Peyer's patch (tissue), 4 donors: ENCODE data around the gene EBF4. TPM values are rescaled to one million over a fixed set of nuclear protein-coding genes. Genes with fewer than 3 reads are reported as not detected.

ENCODE experiments used
- DNase-seq, 3 donors: peaks; one replicate each; pipeline ENCODE4 v3.0.0-alpha.2; 2017 to 2019
- H3K27ac ChIP-seq, 4 donors: fragments of 200-600 bp; sonication (generic); one replicate each; pipeline ENCODE4 v1.5.1; 2016 to 2019
- H3K27me3 ChIP-seq, 2 donors: fragments of 200-600 bp; sonication (generic); one replicate each; pipeline ENCODE4 v1.5.1; 2019
- H3K36me3 ChIP-seq, 3 donors: fragments of 200-600 bp; sonication (generic); one replicate each; pipeline ENCODE4 v1.5.1; 2016 to 2019
- H3K4me1 ChIP-seq, 4 donors: fragments of 200-600 bp; sonication (generic); one replicate each; pipeline ENCODE4 v1.5.1; 2016 to 2019
- H3K4me3 ChIP-seq, 4 donors: fragments of 200-600 bp; sonication (generic); 1 replicate in 3 of 4; 2 replicates in 1 of 4; pipeline ENCODE4 v1.5.1; 2016 to 2019; ENCODE audit warnings: mild to moderate bottlenecking in 1 of 4
- H3K9me3 ChIP-seq, 4 donors: fragments of 200-600 bp; sonication (generic); one replicate each; pipeline ENCODE4 v1.5.1; 2016 to 2019; ENCODE audit warnings: mild to moderate bottlenecking in 1 of 4
- CTCF ChIP-seq, 6 experiments: fragments of 450-650 bp in 4 of 6; fragments of 200-600 bp in 2 of 6; sonication (generic) in 1 of 6; IDR thresholded peaks; one replicate each; pipeline ENCODE4 v1.5.1; 2017 to 2019; ENCODE audit warnings: antibody characterized with exemption in 6 of 6, mild to moderate bottlenecking in 3 of 6, moderate library complexity in 1 of 6
- POLR2A ChIP-seq, 2 donors: fragments of 450-650 bp; IDR thresholded peaks; one replicate each; pipeline ENCODE4 v1.5.1; 2017; ENCODE audit warnings: antibody characterized with exemption in 2 of 2, mild to moderate bottlenecking in 2 of 2, moderate library complexity in 2 of 2
- total RNA-seq, 4 donors: library from RNA; depleted of rRNA; stranded (reverse); fragments of >200 nt; gene quantifications; one replicate each; pipeline ENCODE4 v1.1.0, GENCODE V29; 2016

EBF4 gene
- total RNA-seq, 4 donors from 2014 or later: 1.4 to 17.3 (median 5.1) TPM

GRCh38 chr20:2747676-2748235 is 55.2 kb downstream of the EBF4 start:
- H3K4me1 ChIP-seq: peaks cover 3 to 35% (median 17%) of the 10 kb centered on the region in 4 donors
- no peaks in the 10 kb centered on the region for H3K27me3 ChIP-seq
- no peak for DNase-seq
- H3K4me3 ChIP-seq: no peak overlapping the region
- no peaks in the 10 kb centered on the region for H3K9me3 ChIP-seq
- H3K27ac ChIP-seq: no peak overlapping the region
- H3K36me3 ChIP-seq: no peaks in the 10 kb centered on the region
- TF ChIP-seq CTCF (IDR thresholded peaks at IDR 0.05): no peak
- no peak for TF ChIP-seq POLR2A (IDR thresholded peaks at IDR 0.05)

GRCh38 chr20:2748551-2749342 is 56.2 kb downstream of the EBF4 start:
- Histone ChIP-seq H3K36me3 (no peaks in the 10 kb centered on the region), H3K9me3 (no peaks in the 10 kb centered on the region), H3K27ac (no peak overlapping the region), H3K4me3 (no peak overlapping the region), H3K27me3 (no peaks in the 10 kb centered on the region), H3K4me1 (peaks cover 3 to 38% (median 18%) of the 10 kb centered on the region in 4 donors)
- TF ChIP-seq CTCF (IDR thresholded peaks at IDR 0.05) (no peak), POLR2A (IDR thresholded peaks at IDR 0.05) (no peak)
- no peak for DNase-seq

GRCh38 chr20:2749343-2749950 is 56.9 kb downstream of the EBF4 start:
- Histone ChIP-seq H3K9me3 (no peaks in the 10 kb centered on the region), H3K27me3 (no peaks in the 10 kb centered on the region), H3K4me1 (peaks cover 3 to 38% (median 18%) of the 10 kb centered on the region in 4 donors), H3K36me3 (no peaks in the 10 kb centered on the region), H3K27ac (no peak overlapping the region), H3K4me3 (no peak overlapping the region)
- no peak for DNase-seq
- no peak for TF ChIP-seq CTCF (IDR thresholded peaks at IDR 0.05)
- no peak for TF ChIP-seq POLR2A (IDR thresholded peaks at IDR 0.05)

- DNase-seq: peak in 2 of 3 donors; percentile 41 to 56
- Histone ChIP-seq H3K9me3 (no peaks in the 10 kb centered on the region), H3K27me3 (no peaks in the 10 kb centered on the region), H3K36me3 (no peaks in the 10 kb centered on the region), H3K4me1 (peaks cover 3 to 38% (median 18%) of the 10 kb centered on the region in 4 donors), H3K4me3 (no peak overlapping the region), H3K27ac (no peak overlapping the region)
- TF ChIP-seq POLR2A (IDR thresholded peaks at IDR 0.05) (no peak), CTCF (IDR thresholded peaks at IDR 0.05) (no peak)
Observed at GRCh38 chr20:2749951-2750490, 57.4 kb downstream of the EBF4 start.

- TF ChIP-seq POLR2A (IDR thresholded peaks at IDR 0.05) (no peak), CTCF (IDR thresholded peaks at IDR 0.05) (peak in 1 of 6 experiments; percentile 2)
- Histone ChIP-seq H3K27me3 (no peaks in the 10 kb centered on the region), H3K27ac (peak overlapping the region in 2 of 4 donors; percentile 32 to 49), H3K4me1 (peaks cover 3 to 38% (median 18%) of the 10 kb centered on the region in 4 donors), H3K4me3 (peak overlapping the region in 3 of 4 donors; percentile 16 to 64 (median 49)), H3K36me3 (no peaks in the 10 kb centered on the region), H3K9me3 (no peaks in the 10 kb centered on the region)
- DNase-seq: peak in 2 of 3 donors; percentile 57 to 64
Observed at GRCh38 chr20:2750491-2751251, 58.1 kb downstream of the EBF4 start.
